ENCODE measurements around the gene CACNA1B. TPM values are rescaled to one million over a fixed set of nuclear protein-coding genes. Genes with fewer than 3 reads are reported as not detected.

The CACNA1B gene
- total and polyA plus RNA-seq, 2 donors from 2014 or later, result 0.03 TPM; not detected in 1

DNA sequence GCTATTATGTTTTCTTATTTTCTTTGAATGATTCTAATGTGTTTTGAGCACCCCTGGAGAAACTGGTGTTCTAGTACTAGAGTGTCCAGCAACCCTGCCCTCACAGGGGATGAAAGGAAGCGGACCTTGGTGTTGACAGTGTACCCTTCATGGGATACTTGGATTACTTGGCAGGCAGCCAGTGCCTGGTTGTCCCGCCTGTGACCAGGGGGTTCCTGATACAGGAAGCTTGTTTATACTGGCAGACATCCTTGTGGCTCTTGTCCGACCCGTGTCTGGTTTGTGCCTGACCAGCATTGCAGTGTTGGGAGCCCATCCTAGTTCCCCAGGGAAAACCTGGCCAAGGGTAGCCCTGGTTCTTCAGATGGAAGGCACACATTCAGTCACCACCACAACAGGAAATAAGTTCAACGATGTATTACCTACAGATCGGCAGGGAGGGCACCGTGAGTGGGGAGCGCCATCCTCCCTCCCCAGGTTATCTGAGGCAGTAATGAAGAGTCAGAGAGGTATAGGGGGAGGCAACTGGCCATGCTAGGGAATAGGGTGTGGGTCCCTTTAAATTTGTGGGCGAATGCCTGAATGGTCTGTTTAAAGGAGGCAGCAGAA lies 47.3 kb downstream of the CACNA1B start:
- DNase-seq (no peak), FAIRE-seq (no peak)
- Histone ChIP-seq H3K36me3 (ENCODE audit: control insufficient read depth in 2 of 3, insufficient read depth in 3 of 3, low read length in 3 of 3) (no peaks in the 10 kb centered on the region), H3K9me3 (ENCODE audit: control insufficient read depth in 2 of 3, insufficient read depth in 1 of 3, low read length in 3 of 3) (peaks cover 0 to 5% (median 0%) of the 10 kb centered on the region in 3 donors), H3K27ac (ENCODE audit: low read depth in 2 of 2, low read length in 2 of 2) (no peak overlapping the region), H3K4me3 (ENCODE audit: low read length in 3 of 3) (no peak overlapping the region), H3K4me1 (ENCODE audit: control insufficient read depth in 2 of 3, insufficient read depth in 2 of 3, low read depth in 1 of 3, low read length in 3 of 3) (no peaks in the 10 kb centered on the region), H3K9ac (ENCODE audit: low read length in 3 of 3) (no peak overlapping the region), H3K27me3 (ENCODE audit: control insufficient read depth, insufficient read depth, low read length) (no peaks in the 10 kb centered on the region)
- TF ChIP-seq, protein P1, sequence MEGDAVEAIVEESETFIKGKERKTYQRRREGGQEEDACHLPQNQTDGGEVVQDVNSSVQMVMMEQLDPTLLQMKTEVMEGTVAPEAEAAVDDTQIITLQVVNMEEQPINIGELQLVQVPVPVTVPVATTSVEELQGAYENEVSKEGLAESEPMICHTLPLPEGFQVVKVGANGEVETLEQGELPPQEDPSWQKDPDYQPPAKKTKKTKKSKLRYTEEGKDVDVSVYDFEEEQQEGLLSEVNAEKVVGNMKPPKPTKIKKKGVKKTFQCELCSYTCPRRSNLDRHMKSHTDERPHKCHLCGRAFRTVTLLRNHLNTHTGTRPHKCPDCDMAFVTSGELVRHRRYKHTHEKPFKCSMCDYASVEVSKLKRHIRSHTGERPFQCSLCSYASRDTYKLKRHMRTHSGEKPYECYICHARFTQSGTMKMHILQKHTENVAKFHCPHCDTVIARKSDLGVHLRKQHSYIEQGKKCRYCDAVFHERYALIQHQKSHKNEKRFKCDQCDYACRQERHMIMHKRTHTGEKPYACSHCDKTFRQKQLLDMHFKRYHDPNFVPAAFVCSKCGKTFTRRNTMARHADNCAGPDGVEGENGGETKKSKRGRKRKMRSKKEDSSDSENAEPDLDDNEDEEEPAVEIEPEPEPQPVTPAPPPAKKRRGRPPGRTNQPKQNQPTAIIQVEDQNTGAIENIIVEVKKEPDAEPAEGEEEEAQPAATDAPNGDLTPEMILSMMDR (IDR thresholded peaks at IDR 0.05; ENCODE audit: borderline replicate concordance, extremely low read depth, insufficient read depth), result no peak
- intact Hi-C loops (cut with DNase I), result no loop called here

DNA sequence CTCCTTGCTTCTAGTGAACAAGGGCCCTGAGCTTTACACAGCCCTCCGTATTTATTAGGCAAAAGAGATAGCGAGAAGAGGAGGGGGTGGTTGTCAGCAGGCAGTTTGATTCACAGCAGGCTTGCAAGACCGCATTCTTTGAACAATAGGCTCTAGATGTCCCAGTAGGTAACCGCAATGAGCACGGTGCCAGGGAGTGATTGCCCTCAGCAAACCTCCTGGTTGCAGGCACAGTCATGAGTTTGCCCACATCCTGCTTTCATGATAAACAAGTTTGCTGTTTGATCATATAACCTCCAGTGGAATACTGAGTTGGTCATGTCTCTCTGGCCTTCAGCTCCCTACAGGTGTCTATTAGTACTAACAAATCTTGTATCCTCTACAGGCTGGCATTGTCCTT lies 66.1 kb downstream of the CACNA1B start:
- peaks cover 2 to 11% (median 3%) of the 10 kb centered on the region in 3 donors for H3K9me3 ChIP-seq (ENCODE audit: control insufficient read depth in 2 of 3, insufficient read depth in 1 of 3, low read length in 3 of 3)
- H3K27ac ChIP-seq (ENCODE audit: low read depth in 2 of 2, low read length in 2 of 2), result no peak overlapping the region
- FAIRE-seq, result no peak
- no peak overlapping the region for H3K9ac ChIP-seq (ENCODE audit: low read length in 3 of 3)
- no peaks in the 10 kb centered on the region for H3K27me3 ChIP-seq (ENCODE audit: control insufficient read depth, insufficient read depth, low read length)
- H3K4me3 ChIP-seq (ENCODE audit: low read length in 3 of 3), result no peak overlapping the region
- intact Hi-C loops (cut with DNase I), result no loop called here
- no peaks in the 10 kb centered on the region for H3K4me1 ChIP-seq (ENCODE audit: control insufficient read depth in 2 of 3, insufficient read depth in 2 of 3, low read depth in 1 of 3, low read length in 3 of 3)
- DNase-seq, result no peak
- no peaks in the 10 kb centered on the region for H3K36me3 ChIP-seq (ENCODE audit: control insufficient read depth in 2 of 3, insufficient read depth in 3 of 3, low read length in 3 of 3)
- TF ChIP-seq, protein P1 (IDR thresholded peaks at IDR 0.05; ENCODE audit: borderline replicate concordance, extremely low read depth, insufficient read depth), result no peak

DNA sequence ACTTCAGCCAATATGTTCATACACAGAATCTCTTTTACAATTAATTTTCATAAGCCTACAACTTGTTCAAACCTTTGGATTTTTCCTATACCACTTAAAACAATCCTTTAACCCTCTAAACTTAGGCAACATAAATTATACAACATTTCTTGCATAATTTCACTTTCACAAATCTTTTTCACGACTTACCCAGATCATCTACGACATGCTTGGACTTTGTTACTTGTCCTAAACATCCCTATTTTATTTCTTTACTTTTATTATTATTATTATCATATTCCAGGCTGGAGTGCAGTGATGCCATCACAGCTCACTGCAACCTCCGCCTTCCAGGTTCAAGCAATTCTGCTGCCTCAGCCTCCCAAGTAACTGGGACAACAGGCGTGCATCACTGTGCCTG lies 68.0 kb downstream of the CACNA1B start:
- intact Hi-C loops (cut with DNase I), result no loop called here
- H3K27ac ChIP-seq (ENCODE audit: low read depth in 2 of 2, low read length in 2 of 2), result no peak overlapping the region
- H3K9ac ChIP-seq (ENCODE audit: low read length in 3 of 3), result no peak overlapping the region
- FAIRE-seq (no peak), DNase-seq (no peak)
- H3K9me3 ChIP-seq (ENCODE audit: control insufficient read depth in 2 of 3, insufficient read depth in 1 of 3, low read length in 3 of 3), result peaks cover 2 to 8% (median 3%) of the 10 kb centered on the region in 3 donors
- H3K4me1 ChIP-seq (ENCODE audit: control insufficient read depth in 2 of 3, insufficient read depth in 2 of 3, low read depth in 1 of 3, low read length in 3 of 3), result no peaks in the 10 kb centered on the region
- TF ChIP-seq, protein P1 (IDR thresholded peaks at IDR 0.05; ENCODE audit: borderline replicate concordance, extremely low read depth, insufficient read depth), result no peak
- H3K36me3 ChIP-seq (ENCODE audit: control insufficient read depth in 2 of 3, insufficient read depth in 3 of 3, low read length in 3 of 3), result no peaks in the 10 kb centered on the region
- no peak overlapping the region for H3K4me3 ChIP-seq (ENCODE audit: low read length in 3 of 3)
- no peaks in the 10 kb centered on the region for H3K27me3 ChIP-seq (ENCODE audit: control insufficient read depth, insufficient read depth, low read length)

DNA sequence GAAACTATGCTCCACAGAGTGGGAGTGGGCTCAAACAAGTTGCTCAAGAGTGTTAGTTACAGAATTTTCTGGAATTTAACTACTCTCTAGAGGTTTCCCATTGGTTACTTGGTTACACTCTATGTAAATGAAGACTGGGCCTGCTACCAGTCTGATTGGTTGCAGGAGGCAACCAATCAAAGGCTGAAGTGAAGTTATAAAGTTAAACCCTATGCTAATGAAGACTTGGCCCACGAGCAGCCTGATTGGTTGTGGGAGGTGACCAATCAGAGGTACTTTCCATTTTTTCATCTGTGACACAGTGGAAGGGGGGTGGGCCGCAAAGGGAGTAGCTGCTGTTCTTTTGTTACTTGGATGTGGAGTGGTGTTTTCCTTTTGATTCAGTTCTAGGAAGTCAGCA lies 69.4 kb downstream of the CACNA1B start:
- Histone ChIP-seq H3K9ac (ENCODE audit: low read length in 3 of 3) (no peak overlapping the region), H3K4me3 (ENCODE audit: low read length in 3 of 3) (no peak overlapping the region), H3K27me3 (ENCODE audit: control insufficient read depth, insufficient read depth, low read length) (no peaks in the 10 kb centered on the region), H3K4me1 (ENCODE audit: control insufficient read depth in 2 of 3, insufficient read depth in 2 of 3, low read depth in 1 of 3, low read length in 3 of 3) (no peaks in the 10 kb centered on the region), H3K9me3 (ENCODE audit: control insufficient read depth in 2 of 3, insufficient read depth in 1 of 3, low read length in 3 of 3) (peaks cover 2 to 8% (median 3%) of the 10 kb centered on the region in 3 donors), H3K27ac (ENCODE audit: low read depth in 2 of 2, low read length in 2 of 2) (no peak overlapping the region), H3K36me3 (ENCODE audit: control insufficient read depth in 2 of 3, insufficient read depth in 3 of 3, low read length in 3 of 3) (no peaks in the 10 kb centered on the region)
- no peak for FAIRE-seq
- no peak for DNase-seq
- intact Hi-C loops (cut with DNase I), result no loop called here
- TF ChIP-seq, protein P1 (IDR thresholded peaks at IDR 0.05; ENCODE audit: borderline replicate concordance, extremely low read depth, insufficient read depth), result no peak

Measured in kidney (tissue), 14 donors.